ENCODE results near the gene CNTRL.

- TF ChIP-seq POLR2A (IDR thresholded peaks at IDR 0.05; ENCODE audit: low read depth, low read length) (no peak), POLR2AphosphoS5 (IDR thresholded peaks at IDR 0.05; ENCODE audit: low read depth, low read length) (no peak), POU2F2 (IDR thresholded peaks at IDR 0.05; ENCODE audit: low read depth, low read length) (no peak)
These were observed 5.4 kb upstream of the CNTRL start for GRCh38 chr9:121069396-121069795.
